ENCODE results near the gene TMC1.
"Not testable (repeated sequence)": the region's sequence is repeated elsewhere in the genome, so short reads cannot be mapped to it uniquely, and the experiment has no call there.

TMC1 gene

GRCh38 chr9:72521416-72521815 lies at the start of gene TMC1:
Gene TMC1, plus strand, starts transcription at chr9:72521608. Its CDS starts 127,041 bp downstream, at chr9:72648649.
- DNase-seq = not testable (repeated sequence)

GRCh38 chr9:72473474-72474261 lies 47.7 kb upstream of the TMC1 start:
- no peak for DNase-seq

- DNase-seq = no peak
Measured at GRCh38 chr9:72474676-72475075, 46.7 kb upstream of the TMC1 start.

- no peak for DNase-seq
Measured at GRCh38 chr9:72476100-72476499, 45.3 kb upstream of the TMC1 start.

- peak; percentile 7 for DNase-seq
Measured at GRCh38 chr9:72476617-72477437, 44.6 kb upstream of the TMC1 start.

GRCh38 chr9:72477930-72478518 lies 43.4 kb upstream of the TMC1 start:
- DNase-seq = no peak

- DNase-seq = no peak
Measured at GRCh38 chr9:72478966-72479365, 42.4 kb upstream of the TMC1 start.

- not testable (repeated sequence) for DNase-seq
Measured at GRCh38 chr9:72480261-72480660, 41.1 kb upstream of the TMC1 start.

GRCh38 chr9:72480921-72481320 lies 40.5 kb upstream of the TMC1 start:
- DNase-seq = no peak

- DNase-seq = no peak
Measured at GRCh38 chr9:72485821-72486593, 35.4 kb upstream of the TMC1 start.

- DNase-seq = no peak
Measured at GRCh38 chr9:72486594-72486955, 34.8 kb upstream of the TMC1 start.

- not testable (repeated sequence) for DNase-seq
Measured at GRCh38 chr9:72487665-72488064, 33.7 kb upstream of the TMC1 start.

- no peak for DNase-seq
Measured at GRCh38 chr9:72489986-72490385, 31.4 kb upstream of the TMC1 start.

GRCh38 chr9:72491242-72491641 lies 30.2 kb upstream of the TMC1 start:
- DNase-seq = no peak

GRCh38 chr9:72494051-72494450 lies 27.4 kb upstream of the TMC1 start:
- DNase-seq = no peak

GRCh38 chr9:72497447-72498046 lies 23.9 kb upstream of the TMC1 start:
- no peak for DNase-seq

- no peak for DNase-seq
Measured at GRCh38 chr9:72506615-72507014, 14.8 kb upstream of the TMC1 start.

- DNase-seq = no peak
Measured at GRCh38 chr9:72509053-72509452, 12.4 kb upstream of the TMC1 start.

- no peak for DNase-seq
Measured at GRCh38 chr9:72509635-72510034, 11.8 kb upstream of the TMC1 start.

GRCh38 chr9:72521011-72521410 lies 397 bp upstream of the TMC1 start:
- DNase-seq = not testable (repeated sequence)

- DNase-seq = no peak
Measured at GRCh38 chr9:72524820-72525540, 3.6 kb downstream of the TMC1 start.
